Heart right ventricle (tissue), 16 donors: ENCODE results near the gene PPP1R9B. TPM values are rescaled to one million over a fixed set of nuclear protein-coding genes. Genes with fewer than 3 reads are reported as not detected.

Experiments used
- ATAC-seq, 8 donors: fragments of 200-7000 bp; cut with Tn5 transposase; one replicate each; pipeline ENCODE4 v1.9.1; 2020; ENCODE audit warnings: mild to moderate bottlenecking in 8 of 8, moderate library complexity in 8 of 8, moderate number of reproducible peaks in 1 of 8
- DNase-seq, 2 donors: peaks; one replicate each; pipeline ENCODE4 v3.0.0-alpha.2; 2020
- H3K27ac ChIP-seq, 10 donors: fragments of 200-600 bp; sonication (generic) in 2 of 10; one replicate each; pipeline versions ENCODE4 v1.5.0 to v1.8.0; 2020 to 2022; ENCODE audit warnings: mild to moderate bottlenecking in 3 of 10
- H3K27me3 ChIP-seq, 7 donors: fragments of 200-600 bp; one replicate each; pipeline ENCODE4 v1.8.0; 2021 to 2022; ENCODE audit warnings: mild to moderate bottlenecking in 2 of 7
- H3K36me3 ChIP-seq, 9 donors: fragments of 200-600 bp; sonication (generic) in 1 of 9; one replicate each; pipeline versions ENCODE4 v1.5.0 to v1.8.0; 2020 to 2022; ENCODE audit warnings: mild to moderate bottlenecking in 2 of 9
- H3K4me1 ChIP-seq, 9 donors: fragments of 200-600 bp; sonication (generic) in 1 of 9; one replicate each; pipeline versions ENCODE4 v1.5.0 to v1.8.0; 2020 to 2022; ENCODE audit warnings: mild to moderate bottlenecking in 4 of 9
- H3K4me3 ChIP-seq, 10 donors: fragments of 200-600 bp; sonication (generic) in 2 of 10; one replicate each; pipeline versions ENCODE4 v1.5.0 to v1.8.0; 2020 to 2022; ENCODE audit warnings: mild to moderate bottlenecking in 7 of 10, moderate library complexity in 2 of 10
- H3K9me3 ChIP-seq, 11 donors: fragments of 200-600 bp in 10 of 11; sonication (generic) in 2 of 11; one replicate each; pipeline versions ENCODE4 v1.5.0 to v1.8.0; 2013 to 2022; ENCODE audit warnings: mild to moderate bottlenecking in 2 of 11, control low read depth in 1 of 11, moderate library complexity in 1 of 11
- CTCF ChIP-seq, 9 donors: fragments of 200-600 bp; sonication (generic) in 2 of 9; IDR thresholded peaks; one replicate each; pipeline versions ENCODE4 v1.5.0 to v1.8.0; 2021 to 2022; ENCODE audit warnings: antibody characterized with exemption in 9 of 9, mild to moderate bottlenecking in 5 of 9, moderate library complexity in 1 of 9
- WGBS, 2 donors: extraction: QIAGEN DNeasy Blood & Tissue Kit; methylation state at CpG; one replicate each; pipeline ENCODE4 v1.1.7; 2013; ENCODE audit warnings: inconsistent platforms in 1 of 2; 5-methylcytosine and 5-hydroxymethylcytosine counted together
- intact Hi-C, 10 donors: fragments of 100-400 bp; cut with DNase I; formaldehyde crosslinking; loops; one replicate each; pipeline versions ENCODE4 v1.11.1 to v1.14.2; 2022
- polyA plus RNA-seq, 2 donors: library from polyadenylated mRNA; stranded (reverse); fragments of 200-250 nt; gene quantifications; one replicate each; pipeline ENCODE4 v1.2.3, GENCODE V29; 2013
- total RNA-seq, 10 donors: library from RNA; stranded (reverse); fragmentation: NEBNext Ultra II Directional in 3 of 10; extraction: Animal tissue kit (Norgen Biotek cat#: 25700) in 3 of 10; gene quantifications; one replicate each; pipeline versions ENCODE4 v1.2.1 to v1.2.4, GENCODE V29; 2021 to 2023
- donor health status: Arrhythmogenic right ventricular cardiomyopathy.
- donor health status: ischemic (EF 13 %, LVEDD 7.1; RV severe dilation, severe dysfunction).
- donor health status: healthy with polysubstance abuse.
- donor health status: DM: no; HTN: yes; CAD: no.
- donor health status: DM: no; HTN: no; CAD: no.
- donor health status: ischemic (EF 25% LVEDD 6.9; RV normal size, moderate dysfunction).
- donor health status: ischemic (EF 25% LVEDD 5.7; RV mildly dilated, moderate dysfunction).
- donor health status: healthy.
- donor health status: DM: yes; HTN: yes; CAD: no.
- donor health status: Ischemic cardiomyopathy.
- donor health status: ischemic (EF 35%, LVEDD 5.7; RV mildly dilated, moderate dysfunction).
- donor health status: nonischemic (EF 11% LVEDD 7.7; RV severe dilation, severe dysfunction).
- donor health status: DM: yes; HTN: yes; CAD: no.
- donor health status: PGD.
- donor health status: ischemic (EF 29% LVEDD 5.4; RV normal size, mild dysfunction).
- donor health status: nonischemic (EF 23%, LVEDD 6.1; RV moderate dilation, normal function).

The PPP1R9B gene
- total and polyA plus RNA-seq, 12 donors, result 17.3 to 45.4 (median 26.9) TPM

GRCh38 chr17:50095626-50096037 lies 54.8 kb downstream of the PPP1R9B start:
- Histone ChIP-seq H3K4me3 (peak overlapping the region; percentile 63 to 97 (median 93)), H3K36me3 (peaks cover 0 to 38% (median 25%) of the 10 kb centered on the region in 9 donors), H3K27me3 (no peaks in the 10 kb centered on the region), H3K4me1 (peaks cover 13 to 60% (median 48%) of the 10 kb centered on the region in 9 donors), H3K27ac (peak overlapping the region; percentile 66 to 96 (median 92)), H3K9me3 (no peaks in the 10 kb centered on the region)
- TF ChIP-seq CTCF (IDR thresholded peaks at IDR 0.05), result no peak
- DNase-seq (no peak), ATAC-seq (peak in 3 of 8 donors; percentile 0 to 28 (median 2))
- WGBS, 2 donors, result 0 to 1% methylated on average over 12 of the region's 12 CpGs
- intact Hi-C loops, result loop anchor here in 6 of 10 donors (1.0 to 10.0 kb wide), 5 partner anchors 55 to 201 kb away; partner anchors contain the start of gene PPP1R9B (in 2 of the 6)

GRCh38 chr17:50094753-50095619 lies 55.5 kb downstream of the PPP1R9B start, which contains the start of gene PDK2:
Gene PDK2 (plus strand): TSS chr17:50095351. CDS start chr17:50095436, 85 bp downstream.
- H3K36me3 ChIP-seq, result peaks cover 0 to 35% (median 19%) of the 10 kb centered on the region in 9 donors
- peak within 1 kb of the TSS; percentile 66 to 96 (median 92) for H3K27ac ChIP-seq
- WGBS, 2 donors, result 0 to 1% methylated on average over 68 of the region's 68 CpGs
- peak in 1 of 9 donors; percentile 9 for TF ChIP-seq CTCF (IDR thresholded peaks at IDR 0.05)
- H3K9me3 ChIP-seq, result no peaks in the 10 kb centered on the region
- intact Hi-C loops, result loop anchor here in 9 of 10 donors (1.0 to 10.0 kb wide), 8 partner anchors 38 to 202 kb away; partner anchors contain the start of genes ITGA3 (in 2 of the 9) and PPP1R9B (in 2 of the 9)
- no peaks in the 10 kb centered on the region for H3K27me3 ChIP-seq
- H3K4me1 ChIP-seq, result peaks cover 10 to 53% (median 43%) of the 10 kb centered on the region in 9 donors
- peak; percentile 92 to 98 (median 96) for ATAC-seq
- H3K4me3 ChIP-seq, result peak within 1 kb of the TSS; percentile 63 to 97 (median 93)
- peak; percentile 96 for DNase-seq

- intact Hi-C loops, result loop anchor here in 9 of 10 donors (1.0 to 10.0 kb wide), 6 partner anchors 37 to 203 kb away; partner anchors contain the start of gene ITGA3 (in 2 of the 9)
- DNase-seq, result peak; percentile 92 to 93
- Histone ChIP-seq H3K27me3 (no peaks in the 10 kb centered on the region), H3K27ac (peak overlapping the region; percentile 24 to 96 (median 92)), H3K4me1 (peaks cover 8 to 46% (median 39%) of the 10 kb centered on the region in 9 donors), H3K9me3 (no peaks in the 10 kb centered on the region), H3K4me3 (peak overlapping the region; percentile 48 to 97 (median 90)), H3K36me3 (peaks cover 0 to 35% (median 17%) of the 10 kb centered on the region in 9 donors)
- TF ChIP-seq CTCF (IDR thresholded peaks at IDR 0.05), result peak; percentile 91 to 98 (median 95)
- WGBS, 2 donors, result 0% methylated on average over 21 of the region's 21 CpGs
- peak; percentile 58 to 91 (median 78) for ATAC-seq
Observed at GRCh38 chr17:50094243-50094752, 56.2 kb downstream of the PPP1R9B start.

GRCh38 chr17:50093807-50094206 lies 56.7 kb downstream of the PPP1R9B start:
- Histone ChIP-seq H3K4me3 (no peak overlapping the region), H3K27ac (peak overlapping the region in 4 of 10 donors; percentile 89 to 93 (median 92)), H3K36me3 (peaks cover 0 to 35% (median 12%) of the 10 kb centered on the region in 9 donors), H3K9me3 (no peaks in the 10 kb centered on the region), H3K27me3 (no peaks in the 10 kb centered on the region), H3K4me1 (peaks cover 8 to 41% (median 34%) of the 10 kb centered on the region in 9 donors)
- ATAC-seq (no peak), DNase-seq (no peak)
- TF ChIP-seq CTCF (IDR thresholded peaks at IDR 0.05), result no peak
- intact Hi-C loops, result loop anchor here in 9 of 10 donors (1.0 to 10.0 kb wide), 6 partner anchors 37 to 203 kb away; partner anchors contain the start of gene ITGA3 (in 2 of the 9)
- WGBS, 2 donors, result 34 to 39% methylated on average over 3 of the region's 3 CpGs
